ENCODE measurements around the gene TRO.

TRO gene

GRCh38 chrX:54920610-54921426, at the start of gene TRO:
TRO (plus strand) TSS chrX:54920824; CDS start chrX:54922247, 1,423 bp downstream.
- no peak for DNase-seq

- DNase-seq: no peak
These were observed 34.9 kb upstream of the TRO start for GRCh38 chrX:54885740-54886139.

GRCh38 chrX:54891573-54891972, 29.1 kb upstream of the TRO start:
- no peak for DNase-seq

- DNase-seq: no peak
These were observed 26.5 kb upstream of the TRO start for GRCh38 chrX:54894159-54894558.

GRCh38 chrX:54909941-54910340, 10.7 kb upstream of the TRO start:
- no peak for DNase-seq

- DNase-seq: no peak
These were observed 900 bp downstream of the TRO start for GRCh38 chrX:54921427-54922021.

GRCh38 chrX:54922547-54922946, 1.9 kb downstream of the TRO start:
- DNase-seq: no peak

GRCh38 chrX:54923376-54923775, 2.8 kb downstream of the TRO start:
- DNase-seq: no peak

GRCh38 chrX:54926978-54927377, 6.4 kb downstream of the TRO start:
- no peak for DNase-seq

GRCh38 chrX:54928876-54929275, 8.3 kb downstream of the TRO start:
- DNase-seq: no peak

- no peak for DNase-seq
These were observed 9.8 kb downstream of the TRO start for GRCh38 chrX:54930291-54931049.

GRCh38 chrX:54931107-54931506, 10.5 kb downstream of the TRO start:
- DNase-seq: no peak

- DNase-seq: no peak
These were observed 12.7 kb downstream of the TRO start for GRCh38 chrX:54933150-54933826.

GRCh38 chrX:54934058-54934457, 13.4 kb downstream of the TRO start:
- no peak for DNase-seq

- no peak for DNase-seq
These were observed 14.3 kb downstream of the TRO start for GRCh38 chrX:54934890-54935289.

- no peak for DNase-seq
These were observed 14.7 kb downstream of the TRO start for GRCh38 chrX:54935306-54935705.

GRCh38 chrX:54937416-54937815, 16.8 kb downstream of the TRO start:
- no peak for DNase-seq

- no peak for DNase-seq
These were observed 24.2 kb downstream of the TRO start for GRCh38 chrX:54944816-54945215.

GRCh38 chrX:54945224-54945623, 24.6 kb downstream of the TRO start:
- DNase-seq: no peak

GRCh38 chrX:54950730-54951375, 30.2 kb downstream of the TRO start:
- no peak for DNase-seq

- DNase-seq: no peak
These were observed 41.1 kb downstream of the TRO start for GRCh38 chrX:54961750-54962149.

GRCh38 chrX:54964766-54965497, 44.3 kb downstream of the TRO start:
- DNase-seq: no peak

All from 8988T (cell line).